SK-N-SH treated with all-trans-retinoic acid at 6 μM for 48 hours (cell line): ENCODE data around the gene PLCL2.

Source experiments
- ATAC-seq: fragments of 200-7000 bp; cut with Tn5 transposase; 3 replicates; pipeline ENCODE4 v1.9.1; 2020; ENCODE audit warnings: mild to moderate bottlenecking, moderate library complexity
- ARNTL ChIP-seq: fragments of 450-650 bp; formaldehyde crosslinking; IDR thresholded peaks from 2 replicates; pipeline ENCODE4 v1.5.0; 2020; ENCODE audit warnings: low read depth, mild to moderate bottlenecking, moderate library complexity, borderline replicate concordance
- BACH2 ChIP-seq: fragments of 250-450 bp; sonication (Bioruptor Pico); IDR thresholded peaks from 2 replicates; pipeline ENCODE4 v1.9.0; 2021; ENCODE audit warnings: mild to moderate bottlenecking, borderline replicate concordance
- CSDC2 ChIP-seq: fragments of 250-450 bp; sonication (Bioruptor Pico); IDR thresholded peaks from 2 replicates; pipeline ENCODE4 v1.5.0; 2020; ENCODE audit warnings: mild to moderate bottlenecking, moderate library complexity
- CSRNP3 ChIP-seq: fragments of 250-450 bp; sonication (Bioruptor Pico); IDR thresholded peaks from 2 replicates; pipeline ENCODE4 v1.5.1; 2021; ENCODE audit warnings: mild to moderate bottlenecking, moderate library complexity
- GLIS3 ChIP-seq: fragments of 250-450 bp; sonication (Bioruptor Pico); IDR thresholded peaks from 2 replicates; pipeline ENCODE4 v1.5.0; 2020; ENCODE audit warnings: mild to moderate bottlenecking, moderate library complexity
- ISL1 ChIP-seq: fragments of 250-450 bp; sonication (Bioruptor Pico); IDR thresholded peaks from 2 replicates; pipeline ENCODE4 v2.1.2; 2022; ENCODE audit warnings: mild to moderate bottlenecking, moderate library complexity
- OSR1 ChIP-seq: fragments of 250-450 bp; sonication (Bioruptor Pico); IDR thresholded peaks from 2 replicates; pipeline ENCODE4 v1.8.0; 2022; ENCODE audit warnings: moderate library complexity, mild to moderate bottlenecking, inconsistent platforms
- PATZ1 ChIP-seq: fragments of 250-450 bp; sonication (Bioruptor Pico); IDR thresholded peaks from 2 replicates; pipeline ENCODE4 v1.8.0; 2020; ENCODE audit warnings: mild to moderate bottlenecking, moderate library complexity, borderline replicate concordance
- PPARA ChIP-seq: fragments of 250-450 bp; sonication (Bioruptor Pico); IDR thresholded peaks from 2 replicates; pipeline ENCODE4 v1.5.0; 2020; ENCODE audit warnings: mild to moderate bottlenecking, borderline replicate concordance
- RARB ChIP-seq: fragments of 250-450 bp; sonication (Bioruptor Pico); IDR thresholded peaks from 2 replicates; pipeline ENCODE4 v1.8.0; 2021; ENCODE audit warnings: mild to moderate bottlenecking, moderate library complexity
- SNAI2 ChIP-seq: fragments of 250-450 bp; sonication (Bioruptor Pico); IDR thresholded peaks from 2 replicates; pipeline ENCODE4 v1.5.0; 2020; ENCODE audit warnings: mild to moderate bottlenecking, moderate library complexity
- TCF4 ChIP-seq: fragments of 250-450 bp; sonication (Bioruptor Pico); IDR thresholded peaks from 2 replicates; pipeline ENCODE4 v1.8.0; 2021; ENCODE audit warnings: mild to moderate bottlenecking, moderate library complexity, borderline replicate concordance
- TOX ChIP-seq: fragments of 250-450 bp; sonication (Bioruptor Pico); IDR thresholded peaks from 2 replicates; pipeline ENCODE4 v1.8.0; 2021; ENCODE audit warnings: mild to moderate bottlenecking, moderate library complexity, borderline replicate concordance
- TSHZ2 ChIP-seq: fragments of 250-450 bp; sonication (Bioruptor Pico); IDR thresholded peaks from 2 replicates; pipeline ENCODE4 v1.5.0; 2020; ENCODE audit warnings: mild to moderate bottlenecking, moderate library complexity
- ZC3H10 ChIP-seq: fragments of 250-450 bp; sonication (Bioruptor Pico); IDR thresholded peaks from 2 replicates; pipeline ENCODE4 v1.5.1; 2021; ENCODE audit warnings: mild to moderate bottlenecking, moderate library complexity
- ZFP3 ChIP-seq: fragments of 250-450 bp; sonication (Bioruptor Pico); IDR thresholded peaks from 2 replicates; pipeline ENCODE4 v1.5.0; 2020; ENCODE audit warnings: mild to moderate bottlenecking, moderate library complexity
- ZNF565 ChIP-seq: fragments of 450-650 bp; formaldehyde crosslinking; conservative IDR thresholded peaks from 2 replicates; pipeline ENCODE4 v1.5.0; 2020; ENCODE audit warnings: low read depth, mild to moderate bottlenecking, moderate library complexity
- ZNF8 ChIP-seq: fragments of 450-650 bp; formaldehyde crosslinking; IDR thresholded peaks from 2 replicates; pipeline ENCODE4 v1.5.0; 2020; ENCODE audit warnings: mild to moderate bottlenecking, moderate library complexity

Gene PLCL2

DNA sequence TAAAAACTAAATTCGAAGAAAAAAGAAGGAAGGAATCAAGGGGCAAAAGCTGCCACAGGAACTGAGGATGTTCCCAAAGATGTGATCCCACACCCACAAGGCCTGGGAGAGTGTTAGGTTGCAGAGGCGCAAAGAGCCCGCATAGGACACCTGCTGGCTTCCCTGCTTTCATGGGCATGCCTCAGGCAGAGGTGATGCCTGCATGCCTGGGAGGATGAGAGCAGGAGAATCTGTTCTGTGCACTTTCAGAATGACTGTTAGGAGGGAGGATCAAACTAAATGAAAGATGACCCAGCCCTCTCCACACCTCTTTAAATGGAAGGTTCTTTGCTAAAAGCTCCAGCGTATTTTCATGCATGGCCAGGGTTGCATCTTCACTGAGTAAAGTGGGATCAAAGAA lies 162.4 kb downstream of the PLCL2 start (continued):
- TF ChIP-seq CSRNP3 (CRISPR knock-in tag), result no peak

GRCh38 chr3:17047894-17048293 lies 163.1 kb downstream of the PLCL2 start:
- ATAC-seq, result no peak
- TF ChIP-seq OSR1 (CRISPR knock-in tag), result no peak
- TF ChIP-seq GLIS3 (CRISPR knock-in tag), result no peak
- TF ChIP-seq TOX, result no peak
- no peak for TF ChIP-seq RARB (CRISPR knock-in tag)
- TF ChIP-seq ZFP3, result no peak
- TF ChIP-seq ISL1 (CRISPR knock-in tag), result no peak
- TF ChIP-seq TCF4 (CRISPR knock-in tag), result no peak
- no peak for TF ChIP-seq PATZ1 (CRISPR knock-in tag)
- no peak for TF ChIP-seq SNAI2 (CRISPR knock-in tag)
- no peak for TF ChIP-seq PPARA (CRISPR knock-in tag)
- TF ChIP-seq BACH2 (CRISPR knock-in tag), result no peak

- no peak for ATAC-seq
Measured at GRCh38 chr3:17050071-17050470, 165.3 kb downstream of the PLCL2 start.

DNA sequence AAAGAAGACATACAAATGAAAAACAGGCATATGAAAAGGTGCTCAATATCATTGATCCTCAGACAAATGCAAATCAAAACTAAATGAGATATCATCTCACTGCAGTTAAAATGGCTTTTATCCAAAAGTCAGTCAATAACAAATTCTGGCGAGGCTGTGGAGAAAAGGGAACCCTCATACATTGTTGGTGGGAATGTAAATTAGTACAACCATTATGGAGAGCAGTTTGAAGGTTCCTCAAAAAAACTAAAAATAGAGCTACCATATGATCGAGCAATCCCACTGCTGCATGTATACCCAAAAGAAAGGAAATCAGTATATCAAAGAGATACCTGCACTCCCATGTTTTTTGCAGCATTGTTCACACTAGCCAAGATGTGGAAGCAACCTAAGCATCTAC lies 165.8 kb downstream of the PLCL2 start:
- ATAC-seq, result no peak
- TF ChIP-seq SNAI2 (CRISPR knock-in tag) (no peak), OSR1 (CRISPR knock-in tag) (no peak), CSRNP3 (CRISPR knock-in tag) (no peak), CSDC2 (CRISPR knock-in tag) (no peak), PATZ1 (CRISPR knock-in tag) (no peak), ISL1 (CRISPR knock-in tag) (no peak), BACH2 (CRISPR knock-in tag) (no peak), TSHZ2 (CRISPR knock-in tag) (no peak), ZFP3 (no peak), ZNF8 (CRISPR knock-in tag) (no peak), ZNF565 (no peak), RARB (CRISPR knock-in tag) (no peak), ZC3H10 (CRISPR knock-in tag) (no peak), PPARA (CRISPR knock-in tag) (no peak), ARNTL (CRISPR knock-in tag) (no peak), GLIS3 (CRISPR knock-in tag) (no peak)

More at GRCh38 chr3:17050071-17050470, 165.3 kb downstream of the PLCL2 start:
- TF ChIP-seq ZFP3 (no peak), TSHZ2 (CRISPR knock-in tag) (no peak)
